RPMI8226 (cell line): ENCODE data around the gene STON2.
A peak's percentile ranks its signal among the peaks of the same experiment; 100 is the strongest.

Experiments
- DNase-seq: peaks from one replicate; pipeline ENCODE4 v3.0.0-alpha.2; 2015

The STON2 gene

GRCh38 chr14:81418057-81418790 is 18.1 kb upstream of the STON2 start:
- no peak for DNase-seq

- DNase-seq: no peak
Observed at GRCh38 chr14:81416981-81417380, 16.9 kb upstream of the STON2 start.

GRCh38 chr14:81416194-81416952 is 16.2 kb upstream of the STON2 start:
- DNase-seq: peak; percentile 46

- DNase-seq: no peak
Observed at GRCh38 chr14:81415781-81416180, 15.7 kb upstream of the STON2 start.

- no peak for DNase-seq
Observed at GRCh38 chr14:81414123-81414522, 14.0 kb upstream of the STON2 start.

- DNase-seq: no peak
Observed at GRCh38 chr14:81412779-81413178, 12.7 kb upstream of the STON2 start.

- DNase-seq: no peak
Observed at GRCh38 chr14:81408595-81408994, 8.5 kb upstream of the STON2 start.

GRCh38 chr14:81406863-81407262 is 6.7 kb upstream of the STON2 start:
- peak; percentile 90 for DNase-seq

GRCh38 chr14:81402123-81402495 is 2.0 kb upstream of the STON2 start:
- no peak for DNase-seq

- peak; percentile 54 for DNase-seq
Observed at GRCh38 chr14:81401420-81402122, 1.4 kb upstream of the STON2 start.

GRCh38 chr14:81400852-81401251 is 728 bp upstream of the STON2 start:
- no peak for DNase-seq

GRCh38 chr14:81398196-81398891 is 1.8 kb downstream of the STON2 start:
- no peak for DNase-seq

GRCh38 chr14:81396113-81396512 is 4.0 kb downstream of the STON2 start:
- no peak for DNase-seq

GRCh38 chr14:81394739-81395138 is 5.4 kb downstream of the STON2 start:
- DNase-seq: no peak

GRCh38 chr14:81392976-81393643 is 7.0 kb downstream of the STON2 start:
- no peak for DNase-seq

- DNase-seq: no peak
Observed at GRCh38 chr14:81392052-81392451, 8.1 kb downstream of the STON2 start.

- DNase-seq: peak; percentile 85
Observed at GRCh38 chr14:81390696-81391095, 9.4 kb downstream of the STON2 start.

GRCh38 chr14:81388336-81388735 is 11.8 kb downstream of the STON2 start:
- no peak for DNase-seq

GRCh38 chr14:81386290-81386745 is 13.8 kb downstream of the STON2 start:
- DNase-seq: no peak

GRCh38 chr14:81385886-81386285 is 14.2 kb downstream of the STON2 start:
- no peak for DNase-seq

- DNase-seq: no peak
Observed at GRCh38 chr14:81385419-81385818, 14.7 kb downstream of the STON2 start.

GRCh38 chr14:81384900-81385299 is 15.2 kb downstream of the STON2 start:
- no peak for DNase-seq
